ENCODE results near the gene CRYGA.

CRYGA gene

GRCh38 chr2:208163489-208163888 lies at the start of gene CRYGA:
Gene CRYGA (minus strand): TSS chr2:208163589. CDS start chr2:208163556, 33 bp downstream.
- Mint-ChIP-seq H3K4me3 (no peak within 1 kb of the TSS), H3K4me1 (ENCODE audit: low read depth) (no peaks in the 10 kb centered on the region), H3K9me3 (ENCODE audit: low read depth) (no peaks in the 10 kb centered on the region), H3K27ac (no peak within 1 kb of the TSS), H3K36me3 (no peaks in the 10 kb centered on the region), H3K27me3 (no peaks in the 10 kb centered on the region)

- Mint-ChIP-seq H3K4me1 (ENCODE audit: low read depth) (no peaks in the 10 kb centered on the region), H3K4me3 (no peak overlapping the region), H3K9me3 (ENCODE audit: low read depth) (no peaks in the 10 kb centered on the region), H3K36me3 (no peaks in the 10 kb centered on the region), H3K27me3 (no peaks in the 10 kb centered on the region), H3K27ac (no peak overlapping the region)
These were observed 47.5 kb upstream of the CRYGA start for GRCh38 chr2:208210688-208211451.

- H3K36me3 Mint-ChIP-seq, result no peaks in the 10 kb centered on the region
- H3K9me3 Mint-ChIP-seq (ENCODE audit: low read depth), result no peaks in the 10 kb centered on the region
- no peak overlapping the region for H3K27ac Mint-ChIP-seq
- no peaks in the 10 kb centered on the region for H3K27me3 Mint-ChIP-seq
- no peak overlapping the region for H3K4me3 Mint-ChIP-seq
- peaks cover 4% of the 10 kb centered on the region for H3K4me1 Mint-ChIP-seq (ENCODE audit: low read depth)
These were observed 45.1 kb upstream of the CRYGA start for GRCh38 chr2:208208335-208209085.

- Mint-ChIP-seq H3K27ac (no peak overlapping the region), H3K4me1 (ENCODE audit: low read depth) (peaks cover 4% of the 10 kb centered on the region), H3K36me3 (no peaks in the 10 kb centered on the region), H3K4me3 (no peak overlapping the region), H3K9me3 (ENCODE audit: low read depth) (no peaks in the 10 kb centered on the region), H3K27me3 (no peaks in the 10 kb centered on the region)
These were observed 44.4 kb upstream of the CRYGA start for GRCh38 chr2:208207769-208208168.

GRCh38 chr2:208204166-208204565 lies 40.8 kb upstream of the CRYGA start:
- Mint-ChIP-seq H3K27ac (no peak overlapping the region), H3K9me3 (ENCODE audit: low read depth) (no peaks in the 10 kb centered on the region), H3K4me1 (ENCODE audit: low read depth) (peaks cover 4% of the 10 kb centered on the region), H3K36me3 (no peaks in the 10 kb centered on the region), H3K4me3 (no peak overlapping the region), H3K27me3 (no peaks in the 10 kb centered on the region)

- no peaks in the 10 kb centered on the region for H3K36me3 Mint-ChIP-seq
- H3K27ac Mint-ChIP-seq, result no peak overlapping the region
- no peak overlapping the region for H3K4me3 Mint-ChIP-seq
- no peaks in the 10 kb centered on the region for H3K9me3 Mint-ChIP-seq (ENCODE audit: low read depth)
- H3K4me1 Mint-ChIP-seq (ENCODE audit: low read depth), result no peaks in the 10 kb centered on the region
- H3K27me3 Mint-ChIP-seq, result no peaks in the 10 kb centered on the region
These were observed 32.1 kb upstream of the CRYGA start for GRCh38 chr2:208195531-208195930.

GRCh38 chr2:208192611-208193236 lies 29.3 kb upstream of the CRYGA start:
- H3K36me3 Mint-ChIP-seq, result no peaks in the 10 kb centered on the region
- no peak overlapping the region for H3K4me3 Mint-ChIP-seq
- H3K27ac Mint-ChIP-seq, result no peak overlapping the region
- no peaks in the 10 kb centered on the region for H3K9me3 Mint-ChIP-seq (ENCODE audit: low read depth)
- H3K4me1 Mint-ChIP-seq (ENCODE audit: low read depth), result no peaks in the 10 kb centered on the region
- H3K27me3 Mint-ChIP-seq, result no peaks in the 10 kb centered on the region

- no peaks in the 10 kb centered on the region for H3K4me1 Mint-ChIP-seq (ENCODE audit: low read depth)
- H3K9me3 Mint-ChIP-seq (ENCODE audit: low read depth), result no peaks in the 10 kb centered on the region
- H3K27me3 Mint-ChIP-seq, result peaks cover 2% of the 10 kb centered on the region
- no peak within 1 kb of the TSS for H3K4me3 Mint-ChIP-seq
- H3K27ac Mint-ChIP-seq, result no peak within 1 kb of the TSS
- no peaks in the 10 kb centered on the region for H3K36me3 Mint-ChIP-seq
These were observed 26.6 kb upstream of the CRYGA start, which contains the start of gene C2orf80 for GRCh38 chr2:208189810-208190503. Gene C2orf80 (minus strand): TSS chr2:208190030. CDS start chr2:208186986, 3,044 bp downstream.

- H3K4me3 Mint-ChIP-seq, result no peak overlapping the region
- no peaks in the 10 kb centered on the region for H3K9me3 Mint-ChIP-seq (ENCODE audit: low read depth)
- peaks cover 2% of the 10 kb centered on the region for H3K27me3 Mint-ChIP-seq
- no peaks in the 10 kb centered on the region for H3K4me1 Mint-ChIP-seq (ENCODE audit: low read depth)
- no peak overlapping the region for H3K27ac Mint-ChIP-seq
- H3K36me3 Mint-ChIP-seq, result no peaks in the 10 kb centered on the region
These were observed 25.9 kb upstream of the CRYGA start for GRCh38 chr2:208189069-208189809.

- Mint-ChIP-seq H3K36me3 (no peaks in the 10 kb centered on the region), H3K4me1 (ENCODE audit: low read depth) (no peaks in the 10 kb centered on the region), H3K9me3 (ENCODE audit: low read depth) (no peaks in the 10 kb centered on the region), H3K27me3 (peaks cover 10% of the 10 kb centered on the region), H3K4me3 (no peak overlapping the region), H3K27ac (no peak overlapping the region)
These were observed 23.5 kb upstream of the CRYGA start for GRCh38 chr2:208186893-208187292.

GRCh38 chr2:208186465-208186864 lies 23.1 kb upstream of the CRYGA start:
- Mint-ChIP-seq H3K4me3 (no peak overlapping the region), H3K9me3 (ENCODE audit: low read depth) (no peaks in the 10 kb centered on the region), H3K27ac (no peak overlapping the region), H3K4me1 (ENCODE audit: low read depth) (no peaks in the 10 kb centered on the region), H3K36me3 (no peaks in the 10 kb centered on the region), H3K27me3 (peaks cover 10% of the 10 kb centered on the region)

- Mint-ChIP-seq H3K4me3 (no peak overlapping the region), H3K27ac (no peak overlapping the region), H3K9me3 (ENCODE audit: low read depth) (no peaks in the 10 kb centered on the region), H3K27me3 (peaks cover 10% of the 10 kb centered on the region), H3K36me3 (no peaks in the 10 kb centered on the region), H3K4me1 (ENCODE audit: low read depth) (no peaks in the 10 kb centered on the region)
These were observed 20.8 kb upstream of the CRYGA start for GRCh38 chr2:208183972-208184705.

GRCh38 chr2:208183526-208183925 lies 20.1 kb upstream of the CRYGA start:
- Mint-ChIP-seq H3K4me1 (ENCODE audit: low read depth) (no peaks in the 10 kb centered on the region), H3K27ac (no peak overlapping the region), H3K36me3 (no peaks in the 10 kb centered on the region), H3K9me3 (ENCODE audit: low read depth) (no peaks in the 10 kb centered on the region), H3K27me3 (peaks cover 10% of the 10 kb centered on the region), H3K4me3 (no peak overlapping the region)

GRCh38 chr2:208182835-208183234 lies 19.4 kb upstream of the CRYGA start:
- H3K27me3 Mint-ChIP-seq, result peaks cover 10% of the 10 kb centered on the region
- H3K4me3 Mint-ChIP-seq, result no peak overlapping the region
- no peaks in the 10 kb centered on the region for H3K9me3 Mint-ChIP-seq (ENCODE audit: low read depth)
- no peaks in the 10 kb centered on the region for H3K4me1 Mint-ChIP-seq (ENCODE audit: low read depth)
- H3K36me3 Mint-ChIP-seq, result no peaks in the 10 kb centered on the region
- H3K27ac Mint-ChIP-seq, result no peak overlapping the region
